GM04503 (cell line): ENCODE results near the gene ATP2B3.

Experiments used
- DNase-seq: peaks from one replicate; pipeline ENCODE4 v3.0.0-alpha.2; 2012; ENCODE audit warnings: low read depth

ATP2B3 gene

DNA sequence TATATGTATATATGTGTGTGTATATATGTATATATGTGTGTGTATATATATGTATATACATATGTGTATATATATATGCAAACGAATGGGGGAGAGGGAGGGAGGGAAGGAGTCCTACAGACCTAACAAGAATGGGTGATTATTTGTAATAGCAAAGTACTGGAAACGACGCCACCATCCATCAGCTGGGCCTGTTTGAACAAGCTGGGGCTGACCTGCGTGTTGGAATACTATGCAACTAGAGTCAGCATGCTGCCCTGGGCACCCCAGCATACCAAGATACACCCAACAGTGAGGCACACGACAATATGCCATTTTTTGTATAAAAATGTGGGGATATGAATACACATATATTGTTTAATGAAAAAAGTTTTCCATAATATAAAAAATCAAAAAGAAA is 103.1 kb downstream of the ATP2B3 start:
- no peak for DNase-seq

DNA sequence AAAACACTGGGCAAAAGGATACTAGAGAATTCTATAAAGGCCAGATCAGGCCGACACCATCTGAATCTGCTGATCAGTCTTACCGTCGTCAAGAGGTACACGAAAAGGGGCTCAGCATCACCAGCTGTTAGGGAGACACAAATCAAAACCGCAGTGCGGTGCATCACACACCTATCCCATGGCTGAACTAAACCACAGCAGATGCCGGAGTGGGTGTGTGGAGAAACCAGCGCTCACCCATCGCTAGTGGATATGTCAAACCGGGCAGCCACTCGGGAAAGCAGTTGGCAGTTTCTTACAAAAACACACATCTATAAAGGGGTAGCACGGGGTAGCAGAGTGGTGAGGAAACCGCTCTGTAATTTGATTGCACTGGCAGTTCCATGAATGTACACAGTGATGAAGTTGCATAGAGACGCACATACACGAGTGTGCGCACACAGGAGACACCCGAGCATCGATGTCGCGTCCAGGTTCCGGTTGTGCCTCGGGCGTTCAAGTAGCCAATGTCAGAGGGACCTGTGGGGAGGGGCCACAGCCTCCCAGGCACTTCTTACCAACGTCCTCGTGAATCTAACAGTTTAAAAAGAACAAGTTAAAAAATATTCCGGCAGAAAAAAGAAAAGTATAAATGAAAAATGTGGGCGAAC is 104.6 kb downstream of the ATP2B3 start:
- no peak for DNase-seq

DNA sequence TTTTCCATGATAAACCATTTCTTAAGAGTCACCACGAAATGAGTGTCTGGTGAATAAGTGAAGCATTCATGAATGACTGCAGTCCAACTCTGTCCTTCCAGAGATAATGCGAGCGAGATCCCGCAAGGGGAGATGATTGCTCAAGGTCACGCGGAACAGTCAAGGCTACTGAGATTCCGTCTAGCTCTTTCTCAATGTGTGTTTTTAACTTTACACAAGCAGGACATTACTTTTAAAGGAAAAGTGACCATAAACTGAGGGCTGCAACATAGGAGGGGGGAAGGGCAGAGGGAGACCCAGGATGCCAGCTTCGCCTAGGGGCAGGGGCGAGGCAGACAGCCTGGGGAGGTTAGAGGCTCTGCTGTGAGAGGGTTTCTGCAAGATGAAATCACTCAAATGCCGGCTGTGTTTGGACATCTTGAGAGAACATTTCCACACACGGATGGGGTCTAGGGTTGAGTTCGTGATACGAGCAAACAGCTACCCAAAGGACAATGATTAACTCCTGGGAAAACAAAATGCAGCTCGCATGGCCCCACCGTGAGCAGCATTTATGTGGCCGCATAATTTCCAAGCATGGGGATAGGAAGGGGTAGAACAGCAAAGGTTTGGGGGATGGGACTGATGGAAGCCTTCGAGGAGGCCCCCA is 105.3 kb downstream of the ATP2B3 start:
- no peak for DNase-seq

DNA sequence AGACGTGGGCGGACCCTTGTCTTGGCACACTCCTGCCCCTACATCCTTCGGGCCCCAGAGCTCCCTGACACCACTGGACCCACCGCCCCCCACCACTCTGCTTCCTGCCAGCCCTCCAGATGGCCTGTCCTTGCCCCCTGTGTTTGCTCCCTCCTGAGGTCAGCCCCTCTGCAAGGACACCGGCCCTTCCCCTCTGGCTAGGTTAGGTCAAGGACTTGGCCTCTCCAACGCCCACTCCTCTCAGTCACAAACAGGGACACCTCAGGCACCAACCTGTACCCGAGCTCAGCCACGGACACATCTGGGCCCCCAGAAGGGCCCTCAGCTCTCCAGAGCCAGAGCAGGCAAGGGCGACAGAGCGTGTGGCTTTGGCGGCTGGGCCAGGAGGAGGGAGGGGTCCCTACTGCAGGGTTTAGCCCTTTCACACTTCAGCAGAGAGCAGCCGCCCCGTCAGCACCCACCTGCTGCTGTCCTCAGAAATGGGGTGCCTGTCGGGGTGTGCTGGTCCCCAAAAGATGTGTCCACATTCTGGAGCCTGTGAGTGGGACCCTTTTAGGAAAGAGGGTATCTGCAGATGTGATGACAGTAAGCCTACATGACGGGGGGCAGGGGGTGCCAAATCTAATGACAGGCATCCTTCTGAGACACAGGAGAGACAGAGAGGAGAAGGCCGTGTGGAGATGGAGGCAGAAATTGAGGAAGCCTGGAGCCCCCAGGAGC is 106.0 kb downstream of the ATP2B3 start:
- DNase-seq, result no peak

DNA sequence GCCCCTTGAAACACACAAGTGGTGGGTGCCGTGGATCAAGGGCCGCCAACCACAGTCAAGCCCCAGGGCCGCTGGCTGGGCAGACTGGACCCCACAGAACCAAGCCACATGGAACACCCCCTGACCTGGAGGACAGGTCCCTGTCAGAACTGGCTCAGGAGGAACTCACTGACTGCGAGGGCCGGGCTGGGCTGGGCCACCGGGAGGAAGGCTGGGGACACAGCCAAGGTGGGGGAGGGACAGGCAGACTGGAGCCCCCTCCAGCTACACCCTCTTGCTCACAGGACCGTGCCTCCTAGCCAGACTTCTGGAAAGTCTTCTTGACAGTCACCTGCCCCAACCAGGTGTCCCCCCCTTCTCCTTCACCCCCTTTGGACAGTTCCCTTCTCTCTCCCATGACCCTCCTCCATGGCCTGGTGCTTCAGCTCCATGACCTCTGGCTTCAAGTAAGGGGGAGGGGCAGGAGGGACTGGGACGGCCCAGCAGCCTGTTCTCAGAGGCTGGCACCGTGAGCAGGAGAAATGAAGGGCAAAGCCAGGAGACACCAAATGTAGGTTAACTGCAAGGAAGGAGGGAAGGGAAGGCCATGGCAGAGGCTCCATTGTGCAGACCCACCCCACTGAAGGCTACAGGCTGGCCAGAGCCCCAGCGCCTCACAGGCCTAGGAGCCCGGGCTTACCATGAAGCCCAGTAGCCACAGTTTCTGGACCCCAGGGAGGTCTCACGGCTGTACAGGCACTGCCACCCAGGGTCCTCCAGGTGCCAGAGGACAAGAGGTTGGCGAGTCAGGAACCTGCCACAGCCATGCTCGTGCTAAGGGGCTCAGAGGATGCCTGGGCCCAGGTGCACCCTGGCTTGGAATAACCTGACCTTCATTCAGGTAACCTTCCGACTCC is 107.0 kb downstream of the ATP2B3 start:
- DNase-seq, result no peak

DNA sequence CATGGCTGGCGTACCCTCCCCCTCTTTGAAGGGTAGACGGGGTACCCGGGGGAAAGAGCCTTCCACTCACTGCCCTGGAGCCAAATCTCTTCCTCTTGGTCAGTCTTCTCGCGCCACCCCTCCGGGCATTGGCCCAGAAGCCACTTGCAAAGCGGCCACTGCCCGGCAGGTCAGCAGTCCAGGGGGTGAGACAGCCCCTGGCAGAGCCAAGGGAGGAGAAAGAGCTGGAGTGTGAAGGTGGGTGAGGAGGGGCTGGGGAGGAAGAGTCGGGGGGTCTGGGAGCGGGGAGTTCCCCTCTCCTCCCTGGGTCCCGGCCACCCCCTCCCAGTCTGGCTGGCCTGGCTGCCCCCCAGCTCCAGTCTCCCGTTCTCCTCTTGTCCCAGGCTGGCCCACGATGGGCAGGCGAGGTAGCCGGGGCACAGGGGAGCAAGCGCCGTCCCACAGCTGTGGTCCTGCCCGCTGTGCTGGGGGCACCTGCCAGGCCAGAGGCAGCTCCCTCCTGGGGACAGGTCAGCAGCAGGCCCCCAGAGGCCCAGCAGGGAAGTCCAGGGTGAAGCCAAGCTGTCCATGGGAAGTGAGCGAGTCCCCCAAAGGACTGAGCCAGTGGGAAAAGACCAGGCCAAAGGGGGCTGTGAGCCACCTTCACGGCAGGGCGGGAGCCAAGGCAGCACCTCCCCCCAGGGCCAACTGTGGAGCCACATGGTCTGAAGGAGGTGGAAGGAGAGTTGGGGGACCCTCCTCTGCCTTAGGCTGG is 108.0 kb downstream of the ATP2B3 start:
- no peak for DNase-seq

DNA sequence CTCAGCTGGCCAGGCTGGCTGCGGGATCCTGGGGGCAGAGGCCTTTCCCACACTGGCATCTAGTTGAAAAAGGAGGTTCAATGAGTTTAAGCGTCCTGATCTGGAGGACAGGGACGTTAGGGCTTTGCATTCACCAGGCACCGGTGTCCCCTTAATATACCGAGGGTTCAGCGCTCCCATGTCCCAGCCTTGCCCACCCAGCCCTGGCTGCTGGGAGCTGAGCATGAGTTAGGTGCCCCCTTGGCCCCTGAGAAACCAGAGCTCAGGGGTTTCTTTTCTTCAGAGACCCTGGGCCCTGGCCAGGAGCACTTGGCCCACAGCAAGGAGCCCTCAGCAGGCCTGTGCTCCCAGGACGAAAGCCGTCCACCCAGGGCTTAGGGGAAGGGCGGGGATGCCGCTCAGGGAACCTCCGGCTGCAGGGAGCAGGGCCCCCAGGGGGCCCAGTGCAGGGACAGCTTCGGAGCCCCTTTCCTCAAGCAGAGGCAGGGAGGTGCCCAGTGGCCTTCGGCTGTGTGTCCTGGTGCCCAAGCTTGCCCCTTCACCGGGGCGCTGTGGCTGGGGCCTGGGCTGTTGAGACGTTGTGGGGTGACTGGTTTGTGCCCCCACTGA is 108.7 kb downstream of the ATP2B3 start:
- no peak for DNase-seq

DNA sequence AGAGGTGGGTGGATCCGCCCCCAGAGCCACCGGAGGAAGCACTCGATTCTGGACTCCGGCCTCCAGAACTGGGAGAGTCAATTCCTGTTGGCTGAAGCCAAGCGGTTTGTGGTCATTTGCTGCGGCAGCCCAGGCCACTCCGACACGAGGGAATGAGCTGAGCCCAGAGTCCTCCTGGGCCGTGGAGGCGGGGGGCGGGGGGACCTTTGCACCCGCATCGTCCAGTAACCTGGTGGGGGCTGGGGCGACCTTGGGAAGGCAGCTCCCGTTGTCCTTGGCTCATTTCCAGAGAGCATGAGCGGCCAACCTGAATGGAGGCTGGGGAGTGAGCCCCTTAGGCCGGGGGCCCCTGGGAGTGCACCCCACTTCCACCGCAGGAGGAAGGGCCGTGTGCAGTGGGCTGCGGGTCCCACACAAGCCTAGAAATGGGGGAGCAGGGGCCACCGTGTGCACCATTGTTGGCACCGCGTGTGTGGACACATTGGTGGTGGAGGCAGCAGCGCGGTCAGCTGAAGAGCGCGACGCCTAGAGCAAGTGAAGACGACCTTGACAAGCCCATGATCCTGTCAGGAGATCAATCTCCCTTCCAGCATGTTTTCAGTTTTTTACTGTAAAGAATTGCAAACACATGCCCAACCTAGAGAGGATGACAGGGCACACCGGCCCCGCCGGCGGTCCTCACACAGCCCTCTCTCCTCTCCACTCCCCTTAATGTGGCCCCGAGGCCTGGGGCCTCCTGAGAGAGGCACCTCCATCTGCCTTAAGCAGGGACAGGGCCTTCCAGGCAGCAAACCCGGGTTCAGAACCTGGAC is 109.6 kb downstream of the ATP2B3 start:
- DNase-seq, result no peak

DNA sequence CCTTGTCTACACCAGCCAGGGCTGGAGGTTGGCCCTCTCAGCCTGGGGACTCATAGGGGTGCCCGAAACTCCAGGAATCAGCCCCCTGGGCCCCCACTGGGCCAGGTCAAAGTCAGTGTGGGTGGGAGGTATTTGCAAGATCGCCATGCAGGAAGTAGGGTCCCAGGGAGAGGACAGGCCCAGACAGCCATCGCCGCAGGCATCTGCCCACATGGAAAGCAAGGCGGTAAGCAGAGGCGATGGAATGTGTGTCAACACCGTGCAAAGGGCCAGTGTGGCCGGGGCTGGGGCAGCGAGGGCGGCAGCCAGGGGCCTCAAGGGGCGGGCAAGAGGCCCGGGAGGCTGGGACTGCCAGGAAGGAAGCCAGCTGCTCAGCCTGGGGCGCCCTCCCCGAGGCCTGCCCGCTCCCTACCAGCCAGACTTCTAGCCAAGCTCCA is 110.3 kb downstream of the ATP2B3 start:
- DNase-seq, result no peak

DNA sequence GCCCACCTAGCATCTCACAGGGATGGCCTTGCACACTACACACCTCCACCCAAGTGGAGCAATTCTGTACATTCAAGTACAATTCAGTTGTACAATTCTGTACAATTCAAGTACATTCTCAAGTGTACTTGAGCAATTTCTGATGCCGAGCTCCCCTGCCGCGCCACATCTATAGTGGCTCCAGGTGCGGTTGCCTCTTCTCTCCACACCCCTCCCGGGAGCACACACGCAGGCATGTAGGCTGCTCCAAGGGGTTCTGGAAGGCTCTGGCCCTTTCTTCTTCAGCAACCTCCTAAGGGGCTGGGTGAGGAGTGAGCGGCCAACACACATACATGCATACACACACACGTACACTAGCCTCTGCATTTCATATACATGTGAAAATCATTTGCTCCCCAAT is 110.7 kb downstream of the ATP2B3 start:
- no peak for DNase-seq

DNA sequence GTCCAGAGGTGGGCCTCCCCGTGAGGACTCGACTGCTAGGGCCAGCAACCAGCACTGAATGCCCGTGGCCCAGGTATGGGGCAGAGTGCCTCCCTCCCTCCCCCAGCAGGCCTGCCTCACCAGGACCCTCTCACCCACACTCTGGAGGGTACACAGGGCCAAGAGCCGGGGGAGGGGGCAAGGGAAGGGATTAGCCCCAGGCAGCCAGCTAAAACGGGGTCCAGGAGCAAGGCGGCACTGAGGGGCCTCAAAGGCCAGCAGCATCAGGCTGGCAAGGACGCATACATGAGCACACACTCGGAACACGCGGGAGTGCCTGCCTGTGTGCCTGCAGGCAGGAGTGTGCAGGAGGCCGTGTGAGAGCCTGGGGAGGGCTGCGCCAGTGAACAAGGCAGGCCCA is 111.2 kb downstream of the ATP2B3 start:
- no peak for DNase-seq

DNA sequence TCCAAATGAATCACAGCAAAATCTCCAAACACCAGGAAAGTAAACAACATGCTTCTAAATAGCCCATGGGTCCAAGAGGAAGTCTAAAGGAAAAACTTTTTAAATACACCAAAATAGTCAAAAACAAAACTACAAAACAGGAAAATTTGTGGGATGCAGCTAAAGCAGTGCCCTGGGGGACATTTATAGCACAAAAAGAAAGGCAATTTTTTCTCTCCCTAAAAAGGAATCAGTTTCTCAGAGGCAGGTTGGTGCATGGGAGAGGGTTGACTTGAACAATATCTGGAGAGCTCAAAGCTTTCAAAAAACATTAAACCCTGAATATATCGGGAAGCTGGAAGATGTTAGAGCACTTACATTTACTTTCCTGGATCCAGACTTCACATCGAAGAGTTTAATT is 113.9 kb downstream of the ATP2B3 start:
- no peak for DNase-seq

DNA sequence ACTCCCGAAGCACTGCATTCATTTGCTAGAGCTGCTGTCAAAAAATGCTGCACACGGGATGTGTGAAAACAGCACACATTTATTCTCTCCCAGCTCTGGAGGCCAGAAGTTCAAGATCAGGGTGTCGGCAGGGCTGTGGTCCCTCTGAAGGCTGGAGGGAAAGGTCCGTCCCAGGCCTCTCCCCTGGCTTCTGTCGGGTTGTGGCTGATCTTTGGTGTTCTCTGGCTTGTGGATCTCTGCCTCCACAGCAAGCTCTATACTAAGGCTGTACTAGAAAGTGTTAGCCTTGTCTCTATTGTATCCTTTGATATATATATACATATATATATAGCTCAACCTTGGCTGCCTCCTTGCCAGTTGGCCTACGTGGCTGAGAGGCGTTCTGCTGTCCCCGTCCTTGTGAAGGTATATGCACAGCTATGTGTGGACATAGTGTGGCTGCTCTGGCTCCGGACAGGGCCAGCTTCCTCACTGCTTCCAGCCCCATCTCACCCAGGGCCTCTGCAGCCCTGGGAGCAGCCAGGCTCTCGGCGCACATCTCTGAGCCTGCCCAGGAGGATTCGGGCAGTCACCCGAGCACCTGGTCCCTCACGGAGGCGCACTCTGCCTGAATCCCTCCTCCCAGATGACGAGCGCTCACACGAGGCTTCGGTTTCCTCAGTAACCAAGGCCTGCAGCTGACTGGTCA is 114.6 kb downstream of the ATP2B3 start:
- DNase-seq, result no peak
